ENCODE data around the gene SEMA4A. TPM values are rescaled to one million over a fixed set of nuclear protein-coding genes. Genes with fewer than 3 reads are reported as not detected.

SEMA4A gene
- total and polyA plus RNA-seq, 2 donors = 6.4 to 14.8 TPM

GRCh38 chr1:156143765-156144489 lies 9.5 kb upstream of the SEMA4A start:
- H3K4me1 ChIP-seq (ENCODE audit: control insufficient read depth in 2 of 2, insufficient read depth in 2 of 2, low read length in 2 of 2) = peaks cover 18 to 26% of the 10 kb centered on the region in 2 donors
- no peaks in the 10 kb centered on the region for H3K9me3 ChIP-seq (ENCODE audit: control insufficient read depth in 2 of 2, insufficient read depth in 1 of 2, low read length in 1 of 2)
- no peak for DNase-seq (ENCODE audit: low read depth in 6 of 9, low spot score in 9 of 9)
- WGBS = 90% methylated on average over 11 of the region's 11 CpGs
- no peak overlapping the region for H3K27ac ChIP-seq (ENCODE audit: low read depth in 1 of 2, low read length in 1 of 2)
- H3K27me3 ChIP-seq (ENCODE audit: control insufficient read depth in 2 of 2, insufficient read depth in 1 of 2, low read length in 1 of 2) = peaks cover 0 to 2% of the 10 kb centered on the region in 2 donors
- no peaks in the 10 kb centered on the region for H3K36me3 ChIP-seq (ENCODE audit: control insufficient read depth in 2 of 2, insufficient read depth in 2 of 2, low read length in 1 of 2)
- no peak overlapping the region for H3K4me3 ChIP-seq (ENCODE audit: low read length in 2 of 2)

GRCh38 chr1:156144742-156145141 lies 8.6 kb upstream of the SEMA4A start:
- Histone ChIP-seq H3K27ac (ENCODE audit: low read depth in 1 of 2, low read length in 1 of 2) (no peak overlapping the region), H3K4me3 (ENCODE audit: low read length in 2 of 2) (no peak overlapping the region), H3K4me1 (ENCODE audit: control insufficient read depth in 2 of 2, insufficient read depth in 2 of 2, low read length in 2 of 2) (peaks cover 18 to 31% of the 10 kb centered on the region in 2 donors), H3K36me3 (ENCODE audit: control insufficient read depth in 2 of 2, insufficient read depth in 2 of 2, low read length in 1 of 2) (no peaks in the 10 kb centered on the region), H3K9me3 (ENCODE audit: control insufficient read depth in 2 of 2, insufficient read depth in 1 of 2, low read length in 1 of 2) (no peaks in the 10 kb centered on the region), H3K27me3 (ENCODE audit: control insufficient read depth in 2 of 2, insufficient read depth in 1 of 2, low read length in 1 of 2) (peaks cover 0 to 3% of the 10 kb centered on the region in 2 donors)
- DNase-seq (ENCODE audit: low read depth in 6 of 9, low spot score in 9 of 9) = no peak
- WGBS = 92% methylated on average over 5 of the region's 5 CpGs

- WGBS = 95% methylated on average over 2 of the region's 2 CpGs
- no peak for DNase-seq (ENCODE audit: low read depth in 6 of 9, low spot score in 9 of 9)
- Histone ChIP-seq H3K27me3 (ENCODE audit: control insufficient read depth in 2 of 2, insufficient read depth in 1 of 2, low read length in 1 of 2) (peaks cover 0 to 4% of the 10 kb centered on the region in 2 donors), H3K4me1 (ENCODE audit: control insufficient read depth in 2 of 2, insufficient read depth in 2 of 2, low read length in 2 of 2) (peaks cover 18 to 31% of the 10 kb centered on the region in 2 donors), H3K27ac (ENCODE audit: low read depth in 1 of 2, low read length in 1 of 2) (no peak overlapping the region), H3K4me3 (ENCODE audit: low read length in 2 of 2) (no peak overlapping the region), H3K9me3 (ENCODE audit: control insufficient read depth in 2 of 2, insufficient read depth in 1 of 2, low read length in 1 of 2) (no peaks in the 10 kb centered on the region), H3K36me3 (ENCODE audit: control insufficient read depth in 2 of 2, insufficient read depth in 2 of 2, low read length in 1 of 2) (no peaks in the 10 kb centered on the region)
These were observed 7.8 kb upstream of the SEMA4A start for GRCh38 chr1:156145650-156146019.

- Histone ChIP-seq H3K27me3 (ENCODE audit: control insufficient read depth in 2 of 2, insufficient read depth in 1 of 2, low read length in 1 of 2) (peaks cover 0 to 4% of the 10 kb centered on the region in 2 donors), H3K27ac (ENCODE audit: low read depth in 1 of 2, low read length in 1 of 2) (peak overlapping the region in 1 of 2 donors; percentile 15), H3K4me1 (ENCODE audit: control insufficient read depth in 2 of 2, insufficient read depth in 2 of 2, low read length in 2 of 2) (peaks cover 18 to 31% of the 10 kb centered on the region in 2 donors), H3K4me3 (ENCODE audit: low read length in 2 of 2) (no peak overlapping the region), H3K36me3 (ENCODE audit: control insufficient read depth in 2 of 2, insufficient read depth in 2 of 2, low read length in 1 of 2) (no peaks in the 10 kb centered on the region), H3K9me3 (ENCODE audit: control insufficient read depth in 2 of 2, insufficient read depth in 1 of 2, low read length in 1 of 2) (no peaks in the 10 kb centered on the region)
- DNase-seq (ENCODE audit: low read depth in 6 of 9, low spot score in 9 of 9) = peak in 6 of 9 donors; percentile 55 to 90 (median 68)
- 29% methylated on average over 13 of the region's 13 CpGs for WGBS
These were observed 7.2 kb upstream of the SEMA4A start for GRCh38 chr1:156146020-156146768.

GRCh38 chr1:156146769-156147405 lies 6.5 kb upstream of the SEMA4A start:
- H3K27ac ChIP-seq (ENCODE audit: low read depth in 1 of 2, low read length in 1 of 2) = no peak overlapping the region
- H3K4me3 ChIP-seq (ENCODE audit: low read length in 2 of 2) = no peak overlapping the region
- H3K27me3 ChIP-seq (ENCODE audit: control insufficient read depth in 2 of 2, insufficient read depth in 1 of 2, low read length in 1 of 2) = peaks cover 0 to 4% of the 10 kb centered on the region in 2 donors
- H3K4me1 ChIP-seq (ENCODE audit: control insufficient read depth in 2 of 2, insufficient read depth in 2 of 2, low read length in 2 of 2) = peaks cover 18 to 32% of the 10 kb centered on the region in 2 donors
- no peaks in the 10 kb centered on the region for H3K9me3 ChIP-seq (ENCODE audit: control insufficient read depth in 2 of 2, insufficient read depth in 1 of 2, low read length in 1 of 2)
- H3K36me3 ChIP-seq (ENCODE audit: control insufficient read depth in 2 of 2, insufficient read depth in 2 of 2, low read length in 1 of 2) = no peaks in the 10 kb centered on the region
- peak in 2 of 9 donors; percentile 42 to 66 for DNase-seq (ENCODE audit: low read depth in 6 of 9, low spot score in 9 of 9)
- WGBS = 43% methylated on average over 9 of the region's 9 CpGs

GRCh38 chr1:156148216-156148615 lies 5.2 kb upstream of the SEMA4A start:
- DNase-seq (ENCODE audit: low read depth in 6 of 9, low spot score in 9 of 9) = peak in 1 of 9 donors; percentile 47
- Histone ChIP-seq H3K36me3 (ENCODE audit: control insufficient read depth in 2 of 2, insufficient read depth in 2 of 2, low read length in 1 of 2) (no peaks in the 10 kb centered on the region), H3K4me3 (ENCODE audit: low read length in 2 of 2) (no peak overlapping the region), H3K9me3 (ENCODE audit: control insufficient read depth in 2 of 2, insufficient read depth in 1 of 2, low read length in 1 of 2) (no peaks in the 10 kb centered on the region), H3K27me3 (ENCODE audit: control insufficient read depth in 2 of 2, insufficient read depth in 1 of 2, low read length in 1 of 2) (peaks cover 0 to 4% of the 10 kb centered on the region in 2 donors), H3K4me1 (ENCODE audit: control insufficient read depth in 2 of 2, insufficient read depth in 2 of 2, low read length in 2 of 2) (peaks cover 18 to 45% of the 10 kb centered on the region in 2 donors), H3K27ac (ENCODE audit: low read depth in 1 of 2, low read length in 1 of 2) (no peak overlapping the region)
- 24% methylated on average over 6 of the region's 6 CpGs for WGBS

- Histone ChIP-seq H3K4me3 (ENCODE audit: low read length in 2 of 2) (no peak overlapping the region), H3K27ac (ENCODE audit: low read depth in 1 of 2, low read length in 1 of 2) (no peak overlapping the region), H3K27me3 (ENCODE audit: control insufficient read depth in 2 of 2, insufficient read depth in 1 of 2, low read length in 1 of 2) (peaks cover 0 to 4% of the 10 kb centered on the region in 2 donors), H3K9me3 (ENCODE audit: control insufficient read depth in 2 of 2, insufficient read depth in 1 of 2, low read length in 1 of 2) (no peaks in the 10 kb centered on the region), H3K4me1 (ENCODE audit: control insufficient read depth in 2 of 2, insufficient read depth in 2 of 2, low read length in 2 of 2) (peaks cover 18 to 59% of the 10 kb centered on the region in 2 donors), H3K36me3 (ENCODE audit: control insufficient read depth in 2 of 2, insufficient read depth in 2 of 2, low read length in 1 of 2) (no peaks in the 10 kb centered on the region)
- 94% methylated on average over 20 of the region's 20 CpGs for WGBS
- DNase-seq (ENCODE audit: low read depth in 6 of 9, low spot score in 9 of 9) = no peak
These were observed 3.7 kb upstream of the SEMA4A start for GRCh38 chr1:156149374-156150332.

GRCh38 chr1:156150333-156151011 lies 2.9 kb upstream of the SEMA4A start:
- no peak for DNase-seq (ENCODE audit: low read depth in 6 of 9, low spot score in 9 of 9)
- no peaks in the 10 kb centered on the region for H3K36me3 ChIP-seq (ENCODE audit: control insufficient read depth in 2 of 2, insufficient read depth in 2 of 2, low read length in 1 of 2)
- H3K27ac ChIP-seq (ENCODE audit: low read depth in 1 of 2, low read length in 1 of 2) = peak overlapping the region in 1 of 2 donors; percentile 20
- H3K4me1 ChIP-seq (ENCODE audit: control insufficient read depth in 2 of 2, insufficient read depth in 2 of 2, low read length in 2 of 2) = peaks cover 18 to 66% of the 10 kb centered on the region in 2 donors
- H3K9me3 ChIP-seq (ENCODE audit: control insufficient read depth in 2 of 2, insufficient read depth in 1 of 2, low read length in 1 of 2) = no peaks in the 10 kb centered on the region
- 90% methylated on average over 10 of the region's 10 CpGs for WGBS
- peaks cover 0 to 4% of the 10 kb centered on the region in 2 donors for H3K27me3 ChIP-seq (ENCODE audit: control insufficient read depth in 2 of 2, insufficient read depth in 1 of 2, low read length in 1 of 2)
- no peak overlapping the region for H3K4me3 ChIP-seq (ENCODE audit: low read length in 2 of 2)
